ENCODE data around the gene C13orf42. TPM values are rescaled to one million over a fixed set of nuclear protein-coding genes. Genes with fewer than 3 reads are reported as not detected.

Gene C13orf42
- total and polyA plus RNA-seq, 2 donors (not counting 3 experiments of a cell fraction or from before 2014, with no cell fraction given): not detected

DNA sequence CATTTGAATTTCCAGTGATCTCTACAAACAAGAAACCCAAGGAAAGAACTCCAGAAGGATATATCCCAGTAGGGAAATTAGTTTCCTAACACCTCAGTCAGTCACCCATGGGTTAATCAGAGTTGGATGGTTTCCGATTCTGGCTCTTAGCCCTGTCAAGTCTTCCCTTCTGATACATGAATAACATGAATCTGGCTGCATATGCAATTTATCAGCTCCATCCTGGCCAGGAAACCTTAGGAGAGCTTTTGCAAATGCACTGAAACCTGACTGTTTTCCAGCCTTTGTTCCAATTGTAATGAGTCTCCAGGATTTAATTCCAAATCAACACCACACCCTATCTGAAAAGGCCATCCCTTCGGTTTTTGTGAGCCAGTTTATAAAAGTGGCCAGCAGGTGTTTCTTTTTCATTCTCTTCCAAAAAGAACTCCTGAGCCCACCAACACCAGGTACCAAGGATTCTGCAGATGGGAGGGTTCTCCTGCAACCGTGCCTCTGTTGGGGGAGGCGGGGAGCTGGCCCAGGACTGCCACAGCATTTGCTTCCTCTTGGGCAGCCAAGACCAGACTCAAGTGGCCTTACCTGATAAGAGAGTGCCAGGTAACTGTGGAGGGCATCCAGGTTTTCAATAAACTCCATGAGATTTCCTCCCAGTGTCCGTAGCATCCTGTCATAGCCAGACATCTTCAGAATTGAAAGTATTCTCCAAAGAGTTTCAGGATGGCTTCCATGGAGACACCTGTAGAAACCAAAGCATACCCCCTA lies 77.5 kb downstream of the C13orf42 start:
- FAIRE-seq (no peak), DNase-seq (ENCODE audit: low read depth, low spot score) (no peak)
- no peaks in the 10 kb centered on the region for H3K9me1 ChIP-seq (replicated peaks; ENCODE audit: control insufficient read depth, extremely low read depth, insufficient read depth, low read length)
- no peak overlapping the region for H3K9ac ChIP-seq (replicated peaks; ENCODE audit: extremely low read depth, insufficient read depth, low read length)
- H3K4me3 ChIP-seq (replicated peaks in 1 of 3; ENCODE audit: insufficient read depth in 1 of 3, low read depth in 1 of 3, low read length in 3 of 3): no peak overlapping the region
- H4K20me1 ChIP-seq (replicated peaks; ENCODE audit: control insufficient read depth, extremely low read depth, insufficient read depth, low read length): no peaks in the 10 kb centered on the region
- H3K4me1 ChIP-seq (ENCODE audit: control insufficient read depth, extremely low read depth, insufficient read depth, low read length): no peaks in the 10 kb centered on the region
- H3K9me3 ChIP-seq (replicated peaks; ENCODE audit: control insufficient read depth, insufficient read depth, low read length): no peaks in the 10 kb centered on the region
- no peak for TF ChIP-seq JUN (IDR thresholded peaks at IDR 0.05; ENCODE audit: borderline replicate concordance, insufficient read depth, insufficient read length, low read depth)
- TF ChIP-seq MYC (IDR thresholded peaks at IDR 0.05; ENCODE audit: low read depth, low read length): no peak
- no peak for TF ChIP-seq EZH2 (IDR thresholded peaks at IDR 0.05; ENCODE audit: borderline replicate concordance, low read depth, low read length, severe bottlenecking)
- TF ChIP-seq POLR2A (IDR thresholded peaks at IDR 0.05; ENCODE audit: low read depth, low read length): no peak
- TF ChIP-seq GATA2 (IDR thresholded peaks at IDR 0.05; ENCODE audit: insufficient read depth, insufficient read length, low read depth, low read length): no peak
- no peak for TF ChIP-seq FOS (IDR thresholded peaks at IDR 0.05; ENCODE audit: borderline replicate concordance, insufficient read depth, low read length)
- no peak for TF ChIP-seq POLR2AphosphoS5 (IDR thresholded peaks at IDR 0.05; ENCODE audit: insufficient read depth, low read depth, low read length)
- TF ChIP-seq, protein P1, sequence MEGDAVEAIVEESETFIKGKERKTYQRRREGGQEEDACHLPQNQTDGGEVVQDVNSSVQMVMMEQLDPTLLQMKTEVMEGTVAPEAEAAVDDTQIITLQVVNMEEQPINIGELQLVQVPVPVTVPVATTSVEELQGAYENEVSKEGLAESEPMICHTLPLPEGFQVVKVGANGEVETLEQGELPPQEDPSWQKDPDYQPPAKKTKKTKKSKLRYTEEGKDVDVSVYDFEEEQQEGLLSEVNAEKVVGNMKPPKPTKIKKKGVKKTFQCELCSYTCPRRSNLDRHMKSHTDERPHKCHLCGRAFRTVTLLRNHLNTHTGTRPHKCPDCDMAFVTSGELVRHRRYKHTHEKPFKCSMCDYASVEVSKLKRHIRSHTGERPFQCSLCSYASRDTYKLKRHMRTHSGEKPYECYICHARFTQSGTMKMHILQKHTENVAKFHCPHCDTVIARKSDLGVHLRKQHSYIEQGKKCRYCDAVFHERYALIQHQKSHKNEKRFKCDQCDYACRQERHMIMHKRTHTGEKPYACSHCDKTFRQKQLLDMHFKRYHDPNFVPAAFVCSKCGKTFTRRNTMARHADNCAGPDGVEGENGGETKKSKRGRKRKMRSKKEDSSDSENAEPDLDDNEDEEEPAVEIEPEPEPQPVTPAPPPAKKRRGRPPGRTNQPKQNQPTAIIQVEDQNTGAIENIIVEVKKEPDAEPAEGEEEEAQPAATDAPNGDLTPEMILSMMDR (IDR thresholded peaks at IDR 0.05; ENCODE audit: extremely low read depth in 1 of 2, insufficient read depth in 1 of 2, low read depth in 1 of 2, low read length in 2 of 2): no peak
- TF ChIP-seq, protein P2, sequence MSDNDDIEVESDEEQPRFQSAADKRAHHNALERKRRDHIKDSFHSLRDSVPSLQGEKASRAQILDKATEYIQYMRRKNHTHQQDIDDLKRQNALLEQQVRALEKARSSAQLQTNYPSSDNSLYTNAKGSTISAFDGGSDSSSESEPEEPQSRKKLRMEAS (IDR thresholded peaks at IDR 0.05; ENCODE audit: insufficient read depth, insufficient read length): no peak
- ChIA-PET POLR2A (no interaction called here), CTCF (no interaction called here)
- H3K27ac ChIP-seq (ENCODE audit: insufficient read depth, low read depth, low read length): no peak overlapping the region
- no peaks in the 10 kb centered on the region for H3K36me3 ChIP-seq (ENCODE audit: control insufficient read depth in 2 of 2, extremely low read depth in 1 of 2, insufficient read depth in 2 of 2, low read length in 2 of 2)
- no peak overlapping the region for H3K4me2 ChIP-seq (ENCODE audit: insufficient read depth, low read length)
- no peaks in the 10 kb centered on the region for H3K79me2 ChIP-seq (ENCODE audit: control insufficient read depth, insufficient read depth, low read length)
- no peak overlapping the region for H2AFZ ChIP-seq (ENCODE audit: low read depth, low read length)
- intact Hi-C loops (cut with micrococcal nuclease) (no loop called here), dilution Hi-C loops (cut with MboI; ENCODE audit: extremely low pct_ligation_motif_present, low sequenced_read_pairs) (no loop called here)
- BruUV-seq (replicated peaks): no TSS peak
- peaks cover 11 to 12% of the 10 kb centered on the region in 2 experiments for H3K27me3 ChIP-seq (ENCODE audit: control insufficient read depth in 2 of 2, insufficient read depth in 2 of 2, low read length in 2 of 2)
